Activated T-helper 2 cell treated with anti-CD3 and anti-CD28 coated beads, Interferon-gamma antibody, Interleukin-2, Interleukin-4, amounts not matched to agents 10 μg/mL and 5 μg/mL and 100 μg/mL, durations not matched to agents 14 hours and 24 hours and 36 hours (primary cell): ENCODE measurements around the gene MS4A18. TPM values are rescaled to one million over a fixed set of nuclear protein-coding genes. Genes with fewer than 3 reads are reported as not detected.
"Not testable (repeated sequence)": the region's sequence is repeated elsewhere in the genome, so short reads cannot be mapped to it uniquely, and the experiment has no call there.

Experiments
- DNase-seq: peaks from one replicate; pipeline ENCODE4 v3.0.0; 2021; ENCODE audit warnings: low spot score
- H3K27ac Mint-ChIP-seq: one replicate; pipeline ENCODE4 v1.8.0; 2021; ENCODE audit warnings: mixed read lengths
- H3K27me3 Mint-ChIP-seq: one replicate; pipeline ENCODE4 v1.8.0; 2021; ENCODE audit warnings: low read depth, mixed read lengths
- H3K36me3 Mint-ChIP-seq: one replicate; pipeline ENCODE4 v1.8.0; 2021; ENCODE audit warnings: low read depth, mixed read lengths
- H3K4me1 Mint-ChIP-seq: one replicate; pipeline ENCODE4 v1.8.0; 2021; ENCODE audit warnings: low read depth, mixed read lengths
- H3K4me3 Mint-ChIP-seq: one replicate; pipeline ENCODE4 v1.8.0; 2021; ENCODE audit warnings: low read depth, mild to moderate bottlenecking, moderate library complexity, mixed read lengths
- H3K9me3 Mint-ChIP-seq: one replicate; pipeline ENCODE4 v1.8.0; 2021; ENCODE audit warnings: mixed read lengths
- intact Hi-C: fragments of 100-400 bp; cut with micrococcal nuclease; formaldehyde crosslinking; loops from one replicate; pipeline ENCODE4 v1.15.1; 2023
- total RNA-seq: library from RNA; stranded (reverse); gene quantifications from 2 replicates; pipeline ENCODE4 v1.2.3, GENCODE V29; 2022

MS4A18 gene
- not detected in 2 replicates for total RNA-seq

GRCh38 chr11:60724420-60724819, at the start of gene MS4A18:
TSS of gene MS4A18 (plus strand) at chr11:60724720.
- Mint-ChIP-seq H3K36me3 (no peaks in the 10 kb centered on the region), H3K27me3 (peaks cover 1% of the 10 kb centered on the region), H3K4me3 (no peak within 1 kb of the TSS)

GRCh38 chr11:60678231-60678630, 46.3 kb upstream of the MS4A18 start:
- H3K27me3 Mint-ChIP-seq, H3K36me3 Mint-ChIP-seq, H3K4me3 Mint-ChIP-seq, H3K27ac Mint-ChIP-seq, DNase-seq, intact Hi-C loops, H3K4me1 Mint-ChIP-seq: not testable (repeated sequence)
- H3K9me3 Mint-ChIP-seq: peaks cover 26% of the 10 kb centered on the region

More at GRCh38 chr11:60724420-60724819, at the start of gene MS4A18:
- intact Hi-C loops: no loop called here
- DNase-seq: no peak
- Mint-ChIP-seq H3K4me1 (no peaks in the 10 kb centered on the region), H3K27ac (no peak within 1 kb of the TSS), H3K9me3 (no peaks in the 10 kb centered on the region)

- Mint-ChIP-seq H3K27ac (no peak overlapping the region), H3K4me1 (no peaks in the 10 kb centered on the region), H3K4me3 (no peak overlapping the region), H3K36me3 (no peaks in the 10 kb centered on the region), H3K9me3 (peaks cover 26% of the 10 kb centered on the region), H3K27me3 (peaks cover 2% of the 10 kb centered on the region)
- intact Hi-C loops: no loop called here
- DNase-seq: no peak
Observed at GRCh38 chr11:60679879-60680278, 44.6 kb upstream of the MS4A18 start.

GRCh38 chr11:60680455-60681119, 43.9 kb upstream of the MS4A18 start:
- Mint-ChIP-seq H3K27me3 (peaks cover 2% of the 10 kb centered on the region), H3K9me3 (peaks cover 26% of the 10 kb centered on the region), H3K4me3 (no peak overlapping the region), H3K36me3 (no peaks in the 10 kb centered on the region), H3K27ac (no peak overlapping the region), H3K4me1 (no peaks in the 10 kb centered on the region)
- no peak for DNase-seq
- intact Hi-C loops: no loop called here

GRCh38 chr11:60684541-60684848, 40.0 kb upstream of the MS4A18 start:
- H3K27ac Mint-ChIP-seq, H3K9me3 Mint-ChIP-seq, H3K27me3 Mint-ChIP-seq, H3K4me3 Mint-ChIP-seq, DNase-seq, H3K4me1 Mint-ChIP-seq, intact Hi-C loops, H3K36me3 Mint-ChIP-seq: not testable (repeated sequence)

GRCh38 chr11:60691661-60692060, 32.9 kb upstream of the MS4A18 start:
- Mint-ChIP-seq H3K4me3 (no peak overlapping the region), H3K36me3 (no peaks in the 10 kb centered on the region), H3K4me1 (no peaks in the 10 kb centered on the region), H3K9me3 (no peaks in the 10 kb centered on the region), H3K27me3 (peaks cover 7% of the 10 kb centered on the region), H3K27ac (no peak overlapping the region)
- intact Hi-C loops: no loop called here
- DNase-seq: no peak

- Mint-ChIP-seq H3K4me3 (no peak within 1 kb of the TSS), H3K36me3 (no peaks in the 10 kb centered on the region), H3K27me3 (peaks cover 11% of the 10 kb centered on the region), H3K27ac (no peak within 1 kb of the TSS), H3K9me3 (no peaks in the 10 kb centered on the region), H3K4me1 (no peaks in the 10 kb centered on the region)
- DNase-seq: no peak
- intact Hi-C loops: no loop called here
Observed at GRCh38 chr11:60699284-60699691, 25.2 kb upstream of the MS4A18 start, which contains the start of gene MS4A8. TSS of gene MS4A8 (plus strand) at chr11:60699612. CDS start at chr11:60700861, 1,249 bp downstream.

- Mint-ChIP-seq H3K36me3 (no peaks in the 10 kb centered on the region), H3K4me3 (no peak overlapping the region), H3K4me1 (no peaks in the 10 kb centered on the region), H3K27me3 (peaks cover 11% of the 10 kb centered on the region), H3K27ac (no peak overlapping the region), H3K9me3 (no peaks in the 10 kb centered on the region)
- DNase-seq: no peak
- intact Hi-C loops: no loop called here
Observed at GRCh38 chr11:60699936-60700335, 24.6 kb upstream of the MS4A18 start.

- Mint-ChIP-seq H3K36me3 (no peaks in the 10 kb centered on the region), H3K27me3 (peaks cover 5% of the 10 kb centered on the region), H3K27ac (no peak overlapping the region), H3K9me3 (no peaks in the 10 kb centered on the region), H3K4me3 (no peak overlapping the region), H3K4me1 (no peaks in the 10 kb centered on the region)
- intact Hi-C loops: no loop called here
- no peak for DNase-seq
Observed at GRCh38 chr11:60700689-60701468, 23.6 kb upstream of the MS4A18 start.

GRCh38 chr11:60701469-60701818, 23.1 kb upstream of the MS4A18 start:
- intact Hi-C loops: no loop called here

GRCh38 chr11:60703374-60703773, 21.1 kb upstream of the MS4A18 start:
- Mint-ChIP-seq H3K27me3 (peaks cover 2% of the 10 kb centered on the region), H3K4me3 (no peak overlapping the region), H3K27ac (no peak overlapping the region), H3K4me1 (no peaks in the 10 kb centered on the region), H3K36me3 (no peaks in the 10 kb centered on the region), H3K9me3 (no peaks in the 10 kb centered on the region)
- intact Hi-C loops: no loop called here
- no peak for DNase-seq

More at GRCh38 chr11:60701469-60701818, 23.1 kb upstream of the MS4A18 start:
- Mint-ChIP-seq H3K27ac (no peak overlapping the region), H3K27me3 (peaks cover 4% of the 10 kb centered on the region), H3K4me1 (no peaks in the 10 kb centered on the region), H3K36me3 (no peaks in the 10 kb centered on the region), H3K9me3 (no peaks in the 10 kb centered on the region), H3K4me3 (no peak overlapping the region)
- no peak for DNase-seq

GRCh38 chr11:60705895-60706294, 18.6 kb upstream of the MS4A18 start:
- no peak for DNase-seq
- Mint-ChIP-seq H3K27me3 (peaks cover 2% of the 10 kb centered on the region), H3K4me3 (no peak overlapping the region), H3K27ac (no peak overlapping the region), H3K4me1 (no peaks in the 10 kb centered on the region), H3K36me3 (no peaks in the 10 kb centered on the region), H3K9me3 (no peaks in the 10 kb centered on the region)
- intact Hi-C loops: no loop called here

GRCh38 chr11:60706931-60707330, 17.6 kb upstream of the MS4A18 start:
- H3K4me3 Mint-ChIP-seq: no peak overlapping the region
- intact Hi-C loops: no loop called here
- no peaks in the 10 kb centered on the region for H3K36me3 Mint-ChIP-seq
- H3K27me3 Mint-ChIP-seq: peaks cover 2% of the 10 kb centered on the region
- H3K4me1 Mint-ChIP-seq: no peaks in the 10 kb centered on the region
- no peak for DNase-seq
- no peak overlapping the region for H3K27ac Mint-ChIP-seq
- H3K9me3 Mint-ChIP-seq: no peaks in the 10 kb centered on the region
